AG09319 (cell line): ENCODE measurements around the gene NRL.

Experiments used
- DNase-seq: peaks from one replicate; pipeline ENCODE4 v3.0.0-alpha.2; 2010; ENCODE audit warnings: low read depth; ENCODE audit errors: extremely low read depth
- TF ChIP-seq, protein P1 (sequence below): IDR thresholded peaks from 2 replicates; pipeline ENCODE4 v1.5.1; 2011; ENCODE audit warnings: low read depth, mild to moderate bottlenecking, inconsistent platforms, low read length, moderate library complexity

The NRL gene

DNA sequence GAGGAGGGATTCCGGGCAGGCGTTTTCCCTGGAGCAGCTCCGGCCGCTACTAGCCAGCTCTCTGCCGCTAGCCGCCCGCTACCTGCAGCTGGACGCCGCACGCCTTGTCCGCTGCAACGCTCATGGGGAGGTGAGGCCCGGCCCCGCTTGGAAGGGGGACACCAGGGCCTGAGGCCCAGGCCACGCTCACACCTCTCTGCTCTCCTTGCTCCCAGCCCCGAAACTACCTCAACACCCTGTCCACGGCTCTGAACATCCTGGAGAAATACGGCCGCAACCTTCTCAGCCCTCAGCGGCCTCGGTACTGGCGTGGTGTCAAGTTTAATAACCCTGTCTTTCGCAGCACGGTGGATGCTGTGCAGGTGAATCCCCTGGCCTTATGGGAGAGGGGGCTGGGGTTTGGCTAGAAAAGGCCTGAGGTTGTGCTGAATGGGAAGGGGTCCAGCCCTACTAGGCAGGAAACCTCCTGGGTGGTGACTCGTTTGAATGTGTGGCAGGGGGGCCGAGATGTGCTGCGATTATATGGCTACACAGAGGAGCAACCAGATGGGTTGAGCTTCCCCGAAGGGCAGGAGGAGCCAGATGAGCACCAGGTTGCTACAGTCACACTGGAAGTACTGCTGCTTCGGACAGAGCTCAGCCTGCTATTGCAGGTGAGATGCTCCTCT lies 33.1 kb upstream of the NRL start:
- no peak for DNase-seq
- TF ChIP-seq, protein P1, sequence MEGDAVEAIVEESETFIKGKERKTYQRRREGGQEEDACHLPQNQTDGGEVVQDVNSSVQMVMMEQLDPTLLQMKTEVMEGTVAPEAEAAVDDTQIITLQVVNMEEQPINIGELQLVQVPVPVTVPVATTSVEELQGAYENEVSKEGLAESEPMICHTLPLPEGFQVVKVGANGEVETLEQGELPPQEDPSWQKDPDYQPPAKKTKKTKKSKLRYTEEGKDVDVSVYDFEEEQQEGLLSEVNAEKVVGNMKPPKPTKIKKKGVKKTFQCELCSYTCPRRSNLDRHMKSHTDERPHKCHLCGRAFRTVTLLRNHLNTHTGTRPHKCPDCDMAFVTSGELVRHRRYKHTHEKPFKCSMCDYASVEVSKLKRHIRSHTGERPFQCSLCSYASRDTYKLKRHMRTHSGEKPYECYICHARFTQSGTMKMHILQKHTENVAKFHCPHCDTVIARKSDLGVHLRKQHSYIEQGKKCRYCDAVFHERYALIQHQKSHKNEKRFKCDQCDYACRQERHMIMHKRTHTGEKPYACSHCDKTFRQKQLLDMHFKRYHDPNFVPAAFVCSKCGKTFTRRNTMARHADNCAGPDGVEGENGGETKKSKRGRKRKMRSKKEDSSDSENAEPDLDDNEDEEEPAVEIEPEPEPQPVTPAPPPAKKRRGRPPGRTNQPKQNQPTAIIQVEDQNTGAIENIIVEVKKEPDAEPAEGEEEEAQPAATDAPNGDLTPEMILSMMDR, result no peak

DNA sequence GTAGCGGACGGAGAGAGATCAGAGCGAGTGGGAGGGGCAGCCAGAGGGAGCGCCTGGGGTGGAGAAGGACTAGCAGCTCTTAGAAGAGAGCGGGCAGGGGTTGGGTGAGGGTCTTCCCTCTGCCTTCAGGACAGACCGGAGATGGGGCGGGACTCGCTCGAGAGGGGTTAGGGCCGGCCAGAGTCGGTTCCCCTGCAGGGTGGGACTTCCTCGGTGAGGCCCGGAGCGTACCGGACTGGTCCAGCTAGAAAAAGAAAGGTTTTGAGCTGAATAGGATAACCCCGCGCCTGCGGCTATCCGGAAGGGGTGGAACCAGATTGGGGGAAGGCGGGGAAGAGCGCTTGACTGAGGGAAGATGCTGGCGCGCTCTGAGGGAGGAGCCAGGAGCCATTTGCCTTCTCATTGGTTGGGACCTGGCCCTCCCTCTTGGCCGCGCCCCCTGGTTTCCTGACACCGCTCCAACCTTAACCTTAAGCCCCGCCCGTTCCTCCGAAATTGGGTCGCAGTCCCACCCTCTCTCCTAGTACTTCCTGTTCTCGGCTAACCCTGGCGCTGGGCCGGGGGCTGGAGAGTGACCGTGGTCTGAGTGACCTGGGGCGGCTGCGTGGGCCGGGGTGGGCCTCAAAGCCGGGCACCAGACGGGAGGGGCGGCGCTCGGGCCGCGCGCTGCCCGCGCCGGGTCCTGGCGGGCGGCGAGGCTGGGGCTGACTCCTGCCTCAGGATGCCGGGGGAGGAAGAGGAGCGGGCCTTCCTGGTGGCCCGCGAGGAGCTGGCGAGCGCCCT lies 32.4 kb upstream of the NRL start, which contains the start of gene RNF31:
RNF31 (plus strand) TSS at position 521 of the 783 bp plus-strand sequence; CDS start at position 722, 201 bp downstream.
- peak; percentile 96 for DNase-seq
- TF ChIP-seq, protein P1, result no peak

DNA sequence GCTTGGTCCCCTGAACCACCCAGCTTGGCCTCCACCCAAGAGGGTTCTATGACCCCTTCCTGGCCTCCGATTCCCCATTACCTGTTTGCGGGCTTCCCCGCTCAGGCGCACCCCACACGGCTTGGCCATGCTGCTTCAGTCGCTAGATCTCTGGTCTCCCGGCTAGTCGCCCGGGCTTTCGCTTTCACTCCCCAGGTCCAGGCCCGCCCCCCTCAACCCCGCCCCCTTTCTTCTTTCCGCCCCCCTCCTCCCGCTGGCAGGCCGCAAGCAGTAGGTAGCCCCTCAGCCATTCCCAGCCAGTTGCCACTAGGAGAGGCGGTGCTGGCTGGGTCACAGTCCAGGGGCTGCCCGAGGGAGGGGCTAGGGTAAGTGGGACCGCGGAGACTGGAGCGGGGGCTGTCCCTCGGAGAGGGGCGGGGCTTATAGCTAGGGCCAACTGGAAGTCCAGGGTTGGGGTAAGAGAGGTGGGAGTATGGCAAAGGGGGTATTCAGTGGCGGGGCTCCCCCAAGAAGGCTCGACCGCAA lies 31.8 kb upstream of the NRL start, which contains the start of gene PSME2:
PSME2 (minus strand) TSS at position 158 of the 525 bp plus-strand sequence; CDS start at position 129, 29 bp downstream.
- TF ChIP-seq, protein P1, result no peak

DNA sequence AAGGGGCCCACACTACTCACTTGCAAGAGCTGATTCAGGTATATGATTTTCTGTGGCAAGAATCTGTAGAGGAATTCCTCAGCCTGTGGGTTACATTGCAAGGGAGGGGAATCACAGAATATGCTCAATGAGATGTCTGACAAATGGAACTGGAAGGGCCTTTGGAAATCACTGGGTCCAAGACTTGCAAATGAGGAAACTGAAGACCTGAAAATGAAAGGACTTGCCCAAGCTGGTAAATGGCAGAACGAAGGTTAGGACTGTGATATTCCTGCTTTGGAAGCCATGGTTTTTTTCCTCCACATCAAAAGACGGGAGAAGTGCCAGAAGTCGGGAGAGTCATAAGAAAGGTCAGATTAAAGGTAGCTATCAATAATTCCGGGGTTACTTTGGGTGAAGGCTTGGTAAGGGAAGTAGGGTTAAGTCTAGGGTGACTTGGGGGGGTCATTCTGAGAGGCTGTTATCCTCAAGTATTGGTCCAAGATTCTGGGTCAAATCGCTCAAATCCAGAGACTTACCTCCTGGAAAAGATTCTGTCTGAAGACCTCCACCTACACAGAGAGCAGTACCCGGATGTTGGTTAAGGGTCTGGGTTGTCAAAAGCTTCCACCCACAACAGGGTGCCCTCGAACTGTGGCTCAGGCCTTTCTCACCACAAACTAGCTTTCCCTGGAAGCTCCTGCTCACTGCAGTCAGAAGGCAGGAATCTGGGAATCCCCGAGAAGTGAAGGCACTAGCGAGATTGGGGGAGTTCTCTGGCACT lies 31.1 kb upstream of the NRL start:
- TF ChIP-seq, protein P1, result no peak
- DNase-seq, result no peak

More for the DNA sequence above, 31.8 kb upstream of the NRL start, which contains the start of gene PSME2:
- DNase-seq, result peak; percentile 91

DNA sequence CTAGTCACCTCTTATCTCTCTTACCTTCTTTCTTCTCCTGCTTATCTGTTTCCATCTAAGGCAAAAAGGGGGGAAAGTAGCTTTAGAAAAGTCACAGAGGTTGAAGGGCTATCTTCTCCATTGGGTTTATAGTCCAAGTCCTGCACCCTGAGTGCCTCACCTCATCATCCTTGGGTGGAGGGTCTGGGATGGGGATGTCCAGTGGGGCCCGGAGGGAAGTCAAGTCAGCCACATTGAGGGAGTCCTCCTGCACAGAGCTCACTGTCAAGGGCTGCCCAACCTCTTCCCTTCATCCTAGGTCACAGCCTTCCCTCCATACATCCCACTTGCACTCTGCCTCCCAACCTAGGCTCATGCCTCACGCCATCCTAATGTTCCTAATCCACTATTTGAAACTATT lies 30.5 kb upstream of the NRL start:
- TF ChIP-seq, protein P1, result no peak
- no peak for DNase-seq

GRCh38 chr14:24144451-24144850 lies 29.7 kb upstream of the NRL start:
- TF ChIP-seq, protein P1, result no peak
- DNase-seq, result no peak
